DMS 273 treated with DMSO at 0.1 percent for 48 hours (cell line): ENCODE measurements around the gene STH.
"Not testable (repeated sequence)": the region's sequence is repeated elsewhere in the genome, so short reads cannot be mapped to it uniquely, and the experiment has no call there.

ENCODE experiments used
- DNase-seq: peaks from one replicate; lab custom pipeline; 2025; lab: John Stamatoyannopoulos, UW

STH gene, protein sequence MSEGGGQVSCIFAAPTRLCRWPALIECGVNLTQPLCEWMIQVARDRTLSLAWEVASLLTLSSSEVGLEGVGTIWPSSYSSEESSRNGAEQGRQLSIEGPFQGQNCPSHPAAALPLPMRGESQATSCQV

GRCh38 chr17:45998987-45999899 is at the start of gene STH:
Gene STH, plus strand, starts transcription at chr17:45999250. Its CDS starts 30 bp downstream, at chr17:45999280.
- DNase-seq = no peak

- no peak for DNase-seq
Measured at GRCh38 chr17:45949755-45950320, 49.2 kb upstream of the STH start.

DNA sequence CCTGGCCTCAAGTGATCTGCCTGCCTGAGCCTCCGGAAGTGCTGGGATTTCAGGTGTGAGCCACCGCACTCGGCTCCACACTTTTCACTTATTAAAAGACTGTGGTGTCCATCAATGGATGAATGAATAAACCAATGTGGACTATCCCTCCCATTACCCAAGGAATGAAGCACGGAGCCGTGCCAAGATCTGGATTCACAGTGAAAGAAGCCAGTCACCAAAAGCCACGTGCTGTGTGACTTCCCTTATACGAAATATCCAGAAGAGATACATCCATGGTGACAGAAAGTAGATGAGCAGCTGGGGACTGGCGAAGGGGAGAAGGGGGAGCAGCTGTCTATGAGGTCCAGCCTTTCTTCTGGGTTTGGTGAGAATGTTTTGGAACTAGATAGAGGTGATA is 48.2 kb upstream of the STH start:
- DNase-seq = no peak

- DNase-seq = no peak
Measured at GRCh38 chr17:45951403-45951802, 47.6 kb upstream of the STH start.

GRCh38 chr17:45951941-45952340 is 47.1 kb upstream of the STH start:
- no peak for DNase-seq

DNA sequence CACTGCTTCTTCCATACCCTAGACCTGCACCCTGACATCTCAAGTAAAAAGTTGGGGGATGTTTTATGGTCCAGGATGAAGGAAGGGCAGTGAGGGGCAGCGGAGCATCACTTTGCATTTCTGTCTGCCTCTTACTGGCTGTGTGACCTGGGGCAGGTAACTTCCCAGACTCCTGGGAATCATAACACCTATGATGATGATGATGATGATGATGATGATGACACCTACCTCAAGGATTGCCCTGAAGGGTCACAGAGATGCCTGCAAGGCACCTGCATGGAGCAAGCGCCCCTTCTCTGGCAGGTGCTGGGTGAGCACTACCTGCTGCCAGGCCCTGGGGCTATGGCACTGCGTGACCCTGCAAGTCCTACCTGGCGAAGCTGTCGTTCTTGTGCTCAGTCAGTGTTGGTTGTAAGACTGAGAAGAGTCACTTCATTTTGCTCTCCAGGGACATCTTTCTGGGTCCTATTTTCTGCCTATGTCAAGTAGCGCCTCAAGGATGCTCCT is 46.2 kb upstream of the STH start:
- DNase-seq = no peak

DNA sequence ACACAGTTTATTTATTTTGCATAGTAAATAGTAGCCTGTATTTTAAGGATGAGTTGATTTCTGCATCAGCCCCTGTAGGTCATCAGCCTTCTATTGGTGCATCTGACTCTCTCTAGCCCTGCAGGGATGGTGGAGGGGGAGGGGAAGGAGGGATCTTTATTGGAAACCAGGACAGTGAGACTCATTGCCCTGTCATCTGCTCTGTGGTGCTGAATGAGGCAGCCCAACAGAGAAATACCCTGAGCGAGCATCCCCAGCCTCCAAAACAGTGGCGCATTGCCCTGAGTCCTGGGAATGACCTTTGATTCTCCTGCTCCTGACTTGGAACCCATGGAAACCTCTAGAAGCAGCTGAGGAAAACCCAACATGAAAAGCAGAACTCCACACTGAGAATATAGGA is 45.5 kb upstream of the STH start:
- no peak for DNase-seq

- no peak for DNase-seq
Measured at GRCh38 chr17:45954914-45955313, 44.1 kb upstream of the STH start.

DNA sequence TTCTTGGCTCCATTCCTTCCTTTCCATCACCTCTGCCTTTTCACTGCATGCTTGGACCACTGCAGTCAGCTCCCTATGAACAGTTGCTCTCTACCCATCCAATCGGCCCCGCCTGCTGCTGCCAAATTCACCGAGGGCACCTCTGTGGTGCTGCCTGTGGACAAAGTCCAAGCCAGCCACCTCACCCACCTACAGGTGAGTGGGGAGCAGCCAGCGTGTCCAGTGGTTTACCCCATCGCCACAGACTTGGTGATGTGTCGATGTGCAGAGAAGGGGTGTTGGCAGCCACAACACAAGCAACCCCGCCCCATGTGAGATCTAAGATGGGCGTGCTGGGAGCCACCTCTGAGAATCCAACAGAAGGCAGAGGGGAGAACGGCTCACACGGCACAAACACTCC is 43.7 kb upstream of the STH start:
- DNase-seq = no peak

DNA sequence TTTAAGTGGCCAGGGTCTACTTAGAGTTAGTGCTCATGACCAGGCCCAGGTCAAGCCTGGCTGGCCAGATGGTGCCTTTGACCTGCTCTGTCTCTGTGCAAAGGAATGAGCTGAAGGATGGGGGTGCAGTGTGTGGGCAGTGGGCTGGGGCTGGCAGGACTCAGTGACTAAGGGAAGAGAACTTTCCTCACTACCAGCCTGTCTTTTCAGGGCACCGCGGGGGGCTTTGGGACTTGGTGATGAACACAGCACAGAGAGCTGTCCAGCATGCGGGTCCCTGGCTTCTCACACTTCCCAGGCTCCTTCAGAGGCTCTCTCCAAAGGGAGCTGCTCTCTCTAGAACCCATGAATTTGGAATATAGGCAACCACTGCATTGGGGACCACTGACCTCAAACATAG is 43.0 kb upstream of the STH start:
- no peak for DNase-seq

DNA sequence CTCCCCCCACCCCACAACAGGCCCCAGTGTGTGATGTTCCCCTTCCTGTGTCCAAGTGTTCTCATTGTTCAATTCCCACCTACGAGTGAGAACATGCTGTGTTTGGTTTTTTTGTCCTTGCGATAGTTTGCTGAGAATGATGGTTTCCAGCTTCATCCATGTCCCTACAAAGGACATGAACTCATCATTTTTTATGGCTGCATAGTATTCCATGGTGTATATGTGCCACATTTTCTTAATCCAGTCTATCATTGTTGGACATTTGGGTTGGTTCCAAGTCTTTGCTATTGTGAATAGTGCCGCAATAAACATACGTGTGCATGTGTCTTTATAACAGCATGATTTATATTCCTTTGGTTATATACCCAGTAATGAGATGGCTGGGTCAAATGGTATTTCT is 42.3 kb upstream of the STH start:
- not testable (repeated sequence) for DNase-seq

DNA sequence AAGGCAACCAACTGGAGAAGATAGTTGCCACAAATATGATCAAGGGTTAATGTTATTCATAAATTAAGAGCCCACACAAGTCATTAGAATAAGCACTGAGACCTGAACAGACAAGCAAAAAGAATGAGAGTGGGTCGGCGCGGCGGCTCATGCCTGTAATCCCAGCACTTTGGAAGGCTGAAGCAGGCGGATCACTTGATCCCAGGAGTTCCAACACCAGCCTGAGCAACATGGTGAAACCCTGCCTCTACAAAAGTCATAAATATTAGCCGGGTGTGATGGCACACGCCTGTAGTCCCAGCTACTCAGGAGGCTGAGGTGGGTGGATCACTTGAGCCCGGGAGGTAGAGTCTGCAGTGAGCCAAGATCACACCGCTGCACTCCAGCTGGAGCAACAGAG is 40.7 kb upstream of the STH start:
- DNase-seq = no peak

DNA sequence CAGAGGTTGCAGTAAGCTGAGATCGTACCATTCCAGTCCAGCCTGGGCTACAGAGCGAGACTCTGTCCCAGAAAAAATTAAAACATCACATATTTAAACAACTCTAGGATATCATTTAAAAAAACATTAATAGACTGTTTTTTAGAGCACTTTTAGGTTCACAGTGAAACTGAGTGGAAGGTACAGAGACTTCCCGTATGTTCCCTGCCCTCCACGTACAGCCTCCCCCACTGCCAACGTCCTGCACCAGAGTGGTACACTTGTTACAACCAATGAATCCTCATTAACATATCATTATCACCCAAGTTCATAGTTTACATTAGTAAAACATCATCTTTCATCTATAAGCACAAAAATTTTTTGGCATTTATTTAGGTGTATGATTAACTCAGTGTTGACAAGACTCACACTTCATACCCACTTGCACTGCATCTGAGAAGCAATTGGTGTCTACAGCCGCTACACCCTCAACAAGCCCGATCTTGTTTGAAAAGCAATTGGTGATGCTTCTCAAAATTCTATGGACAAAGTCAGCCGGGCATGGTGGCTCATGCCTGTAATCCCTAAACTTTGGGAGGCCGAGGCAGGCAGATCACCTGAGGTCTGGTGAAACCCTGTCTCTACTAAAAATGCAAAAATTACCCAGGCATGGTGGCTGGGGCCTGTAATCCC is 39.9 kb upstream of the STH start:
- no peak for DNase-seq

- no peak for DNase-seq
Measured at GRCh38 chr17:45960311-45960710, 38.7 kb upstream of the STH start.

DNA sequence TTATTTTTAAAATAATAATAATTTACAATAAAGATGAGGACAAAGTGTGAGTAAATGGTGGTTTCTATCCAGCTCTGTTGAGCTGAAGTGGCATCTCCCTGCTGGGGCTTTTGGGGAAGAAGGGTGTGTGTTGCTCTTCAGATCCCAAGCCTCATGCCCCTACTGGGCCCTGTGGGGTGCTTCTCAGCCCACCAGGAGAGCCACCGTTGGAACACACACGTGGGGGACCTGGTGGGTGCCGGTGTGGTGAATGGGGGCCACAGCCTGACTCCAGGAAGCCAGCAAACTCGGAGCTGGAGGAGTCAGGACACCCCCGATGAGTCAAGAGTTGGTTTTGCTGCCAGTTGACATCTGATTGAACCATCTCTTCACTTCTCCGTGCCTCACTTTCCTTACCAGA is 37.8 kb upstream of the STH start:
- DNase-seq = no peak

- DNase-seq = no peak
Measured at GRCh38 chr17:45962221-45962972, 36.7 kb upstream of the STH start.

GRCh38 chr17:45963283-45963682 is 35.8 kb upstream of the STH start:
- no peak for DNase-seq

GRCh38 chr17:45963889-45964288 is 35.2 kb upstream of the STH start:
- DNase-seq = no peak

- DNase-seq = no peak
Measured at GRCh38 chr17:45964634-45965033, 34.4 kb upstream of the STH start.

GRCh38 chr17:45965812-45966211 is 33.2 kb upstream of the STH start:
- DNase-seq = no peak

- DNase-seq = no peak
Measured at GRCh38 chr17:45966606-45967280, 32.3 kb upstream of the STH start.
